Endothelial cell of umbilical vein (primary cell): Measurements from ENCODE around the gene ZNF442. TPM values are rescaled to one million over a fixed set of nuclear protein-coding genes. Genes with fewer than 3 reads are reported as not detected.
"Not testable (repeated sequence)": the region's sequence is repeated elsewhere in the genome, so short reads cannot be mapped to it uniquely, and the experiment has no call there.

Source experiments
- BruUV-seq: library from RNA; stranded (reverse); fragments of 400-500 nt; replicated peaks from 2 replicates; lab custom pipeline; 2021; lab: Mats Ljungman, UMichigan
- CTCF ChIA-PET: fragments of 300-600, 350-600 bp; sonication (Branson Sonifier 250); formaldehyde crosslinking; loops from one replicate; lab custom pipeline; 2021; ENCODE audit warnings: antibody characterized with exemption, inconsistent platforms; lab: Charles Lee
- POLR2A ChIA-PET: fragments of 300-600, 350-600 bp; sonication (Branson Sonifier 250); formaldehyde crosslinking; loops from one replicate; lab custom pipeline; 2021; ENCODE audit warnings: antibody characterized with exemption, inconsistent platforms; lab: Charles Lee
- DNase-seq: peaks from one replicate; pipeline ENCODE4 v3.0.0-alpha.2; 2011; ENCODE audit warnings: low read depth, low spot score
- FAIRE-seq: peaks from 2 replicates; lab custom pipeline; 2011; peaks lifted over from hg19 to GRCh38; lab: Jason Lieb, UNC
- H2AFZ ChIP-seq: 2 replicates; pipeline ENCODE4 v1.6.0; 2012; ENCODE audit warnings: low read depth, low read length, control low read depth, inconsistent platforms
- H3K27ac ChIP-seq: 2 replicates; pipeline ENCODE4 v1.5.1; 2011; ENCODE audit warnings: low read depth, mild to moderate bottlenecking, control low read depth, low read length, moderate library complexity; ENCODE audit not compliant: insufficient read depth
- H3K27me3 ChIP-seq, 2 experiments: 2 replicates each; pipeline versions ENCODE4 v1.6.0 to v1.6.1; 2011; ENCODE audit warnings: low read length in 2 of 2, mixed read lengths in 1 of 2; ENCODE audit not compliant: control insufficient read depth in 2 of 2, insufficient read depth in 2 of 2
- H3K36me3 ChIP-seq, 2 experiments: 2 replicates in 1 of 2; 3 replicates in 1 of 2; pipeline ENCODE4 v1.5.1; 2011; ENCODE audit warnings: low read length in 2 of 2, mild to moderate bottlenecking in 1 of 2, moderate library complexity in 1 of 2; ENCODE audit not compliant: control insufficient read depth in 2 of 2, insufficient read depth in 2 of 2; ENCODE audit errors: extremely low read depth in 1 of 2
- H3K4me1 ChIP-seq: 3 replicates; pipeline ENCODE4 v1.5.1; 2011; ENCODE audit warnings: mild to moderate bottlenecking, low read length; ENCODE audit not compliant: control insufficient read depth, insufficient read depth; ENCODE audit errors: extremely low read depth
- H3K4me2 ChIP-seq: 2 replicates; pipeline ENCODE4 v1.6.1; 2011; ENCODE audit warnings: low read length, control low read depth, mixed read lengths; ENCODE audit not compliant: insufficient read depth
- H3K4me3 ChIP-seq, 3 experiments: fragments of 200-600 bp in 1 of 3; sonication (generic), shearing (Covaris generic) in 1 of 3; replicated peaks in 1 of 3; 2 replicates each; pipeline ENCODE4 v1.5.1; 2011 to 2016; ENCODE audit warnings: control low read depth in 3 of 3, low read length in 3 of 3, mild to moderate bottlenecking in 2 of 3, inconsistent platforms in 1 of 3, low read depth in 1 of 3, moderate library complexity in 1 of 3; ENCODE audit not compliant: insufficient read depth in 1 of 3
- H3K79me2 ChIP-seq: 2 replicates; pipeline ENCODE4 v1.6.0; 2012; ENCODE audit warnings: low read length, inconsistent platforms; ENCODE audit not compliant: control insufficient read depth, insufficient read depth
- H3K9ac ChIP-seq: replicated peaks from 2 replicates; pipeline ENCODE3; 2011; ENCODE audit warnings: low read length, control low read depth; ENCODE audit not compliant: insufficient read depth; ENCODE audit errors: extremely low read depth
- H3K9me1 ChIP-seq: replicated peaks from 3 replicates; pipeline ENCODE4 v1.6.0; 2011; ENCODE audit warnings: mild to moderate bottlenecking, low read length; ENCODE audit not compliant: control insufficient read depth, insufficient read depth; ENCODE audit errors: extremely low read depth
- H3K9me3 ChIP-seq: replicated peaks from 2 replicates; pipeline ENCODE4 v1.5.1; 2012; ENCODE audit warnings: low read length, inconsistent platforms; ENCODE audit not compliant: control insufficient read depth, insufficient read depth
- H4K20me1 ChIP-seq: replicated peaks from 2 replicates; pipeline ENCODE3; 2011; ENCODE audit warnings: mild to moderate bottlenecking, low read length; ENCODE audit not compliant: control insufficient read depth, insufficient read depth; ENCODE audit errors: extremely low read depth
- EZH2 ChIP-seq: IDR thresholded peaks from 2 replicates; pipeline ENCODE4 v1.6.1; 2012; ENCODE audit warnings: borderline replicate concordance, low read depth, mild to moderate bottlenecking, moderate library complexity, low read length, inconsistent platforms; ENCODE audit not compliant: severe bottlenecking
- FOS ChIP-seq: IDR thresholded peaks from 2 replicates; pipeline ENCODE4 v1.6.1; 2011; ENCODE audit warnings: mild to moderate bottlenecking, low read length, moderate library complexity, borderline replicate concordance; ENCODE audit not compliant: insufficient read depth
- GATA2 ChIP-seq: IDR thresholded peaks from 2 replicates; pipeline ENCODE4 v1.7.0; 2011; ENCODE audit warnings: low read depth, mild to moderate bottlenecking, moderate library complexity, mixed read lengths, low read length; ENCODE audit not compliant: insufficient read length, insufficient read depth
- JUN ChIP-seq: IDR thresholded peaks from 2 replicates; pipeline ENCODE4 v1.6.1; 2011; ENCODE audit warnings: borderline replicate concordance, low read depth; ENCODE audit not compliant: insufficient read length, insufficient read depth
- MYC ChIP-seq: IDR thresholded peaks from one replicate; pipeline ENCODE4 v1.6.1; 2011; ENCODE audit warnings: mild to moderate bottlenecking, low read depth, low read length
- POLR2A ChIP-seq: IDR thresholded peaks from 2 replicates; pipeline ENCODE4 v1.6.1; 2012; ENCODE audit warnings: low read depth, mild to moderate bottlenecking, control low read depth, low read length
- POLR2AphosphoS5 ChIP-seq: IDR thresholded peaks from 2 replicates; pipeline ENCODE4 v1.6.1; 2012; ENCODE audit warnings: low read depth, mild to moderate bottlenecking, control low read depth, low read length, moderate library complexity; ENCODE audit not compliant: insufficient read depth
- dilution Hi-C: fragments of 300-500 bp; cut with MboI; formaldehyde crosslinking; loops from one replicate; pipeline ENCODE4 v1.15.0; 2019; ENCODE audit warnings: low sequenced_read_pairs; ENCODE audit not compliant: extremely low pct_ligation_motif_present
- intact Hi-C: fragments of 100-400 bp; cut with micrococcal nuclease; formaldehyde crosslinking; loops from one replicate; pipeline ENCODE4 v1.10.0; 2022
- polyA plus RNA-seq, 4 experiments: library from polyadenylated mRNA; depleted of rRNA in 3 of 4; stranded (reverse) in 3 of 4; unstranded in 1 of 4; fragments of >200 nt; gene quantifications; 2 replicates each; pipeline versions ENCODE4 v1.2.1 to v1.2.3, GENCODE V29; 2011 to 2012; ENCODE audit warnings: missing spikeins in 1 of 4
- total RNA-seq: library from RNA; stranded (reverse); gene quantifications from 2 replicates; pipeline ENCODE4 v1.2.3, GENCODE V29; 2021
- TF ChIP-seq, protein P1 (sequence below): IDR thresholded peaks from 2 replicates; pipeline ENCODE4 v1.6.1; 2011; ENCODE audit not compliant: insufficient read depth, insufficient read length
- TF ChIP-seq, protein P2 (sequence below), 2 donors: IDR thresholded peaks; 1 replicate in 1 of 2; 2 replicates in 1 of 2; pipeline ENCODE4 v1.5.1; 2011; ENCODE audit warnings: low read length in 2 of 2, mild to moderate bottlenecking in 2 of 2, moderate library complexity in 2 of 2, control low read depth in 1 of 2, inconsistent platforms in 1 of 2, low read depth in 1 of 2; ENCODE audit not compliant: insufficient read depth in 1 of 2; ENCODE audit errors: extremely low read depth in 1 of 2

ZNF442 gene
- total and polyA plus RNA-seq, 2 donors (not counting 3 experiments of a cell fraction or from before 2014, with no cell fraction given), result 0.21 to 0.93 TPM

DNA sequence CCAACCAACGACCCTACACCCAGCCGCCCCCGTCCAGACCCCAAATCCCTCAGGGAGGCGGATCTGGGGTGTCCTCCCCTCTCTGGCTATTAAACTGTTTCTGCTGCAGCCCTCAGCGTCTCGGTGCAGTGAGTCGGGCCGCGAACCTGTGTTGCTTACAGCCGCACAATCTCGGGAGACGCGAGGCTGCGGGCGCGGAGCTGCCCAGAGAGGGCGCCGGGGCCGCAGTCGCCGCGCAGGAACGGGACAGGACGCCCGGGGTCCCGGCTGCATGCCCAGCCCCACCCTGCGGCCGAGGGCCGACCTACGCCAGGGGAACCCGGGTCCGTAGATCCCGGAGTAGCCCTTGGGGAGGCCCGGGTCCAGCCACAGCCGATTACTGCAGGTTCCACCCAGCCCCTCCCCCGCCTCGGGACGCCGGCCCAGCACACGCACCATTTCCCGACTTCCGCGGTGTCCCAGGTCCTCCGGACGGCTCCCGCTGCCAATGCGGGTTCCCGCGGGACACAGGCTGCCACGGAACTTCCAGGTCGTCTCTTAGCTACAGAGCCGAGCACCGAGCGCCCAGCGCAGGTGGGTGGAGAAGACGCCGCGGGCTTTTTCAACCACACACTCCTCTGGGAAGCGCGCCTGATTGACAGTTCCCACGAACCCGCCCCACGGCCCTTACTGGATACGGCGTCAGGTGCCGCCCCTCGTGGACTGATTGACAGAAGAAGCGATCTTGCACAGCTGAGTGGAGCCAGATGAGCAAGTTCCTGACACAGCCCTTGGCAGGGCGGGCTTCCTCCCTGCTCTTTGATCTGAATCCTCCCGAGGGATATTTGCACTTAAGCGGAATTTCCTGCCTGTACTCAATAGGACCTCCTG lies 35.4 kb upstream of the ZNF442 start, which contains the start of gene ZNF799:
Gene ZNF799 (minus strand): TSS at position 639 of the 870 bp plus-strand sequence. CDS start 201 bp downstream, at position 438.
- POLR2A ChIA-PET, result no interaction called here
- Histone ChIP-seq H3K27me3 (no peaks in the 10 kb centered on the region), H3K27ac (peak within 1 kb of the TSS; percentile 49), H4K20me1 (no peaks in the 10 kb centered on the region), H2AFZ (peak within 1 kb of the TSS; percentile 96), H3K9me3 (no peaks in the 10 kb centered on the region), H3K4me1 (peaks cover 7% of the 10 kb centered on the region), H3K4me3 (peak within 1 kb of the TSS; percentile 80 to 87 (median 81)), H3K9ac (peak within 1 kb of the TSS; percentile 65), H3K9me1 (no peaks in the 10 kb centered on the region), H3K36me3 (no peaks in the 10 kb centered on the region), H3K4me2 (peak within 1 kb of the TSS; percentile 86), H3K79me2 (no peaks in the 10 kb centered on the region)
- CTCF ChIA-PET, result interaction anchor here (1.0 kb wide), 2 partner anchors 9 to 40 kb away, joined by 3 read pairs; partner anchors contain the start of gene ZNF443
- TF ChIP-seq, protein P1, sequence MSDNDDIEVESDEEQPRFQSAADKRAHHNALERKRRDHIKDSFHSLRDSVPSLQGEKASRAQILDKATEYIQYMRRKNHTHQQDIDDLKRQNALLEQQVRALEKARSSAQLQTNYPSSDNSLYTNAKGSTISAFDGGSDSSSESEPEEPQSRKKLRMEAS, result peak; percentile 17
- TF ChIP-seq POLR2AphosphoS5 (peak; percentile 31), MYC (no peak), JUN (no peak), FOS (no peak), POLR2A (no peak), GATA2 (no peak), EZH2 (no peak)
- TF ChIP-seq, protein P2, sequence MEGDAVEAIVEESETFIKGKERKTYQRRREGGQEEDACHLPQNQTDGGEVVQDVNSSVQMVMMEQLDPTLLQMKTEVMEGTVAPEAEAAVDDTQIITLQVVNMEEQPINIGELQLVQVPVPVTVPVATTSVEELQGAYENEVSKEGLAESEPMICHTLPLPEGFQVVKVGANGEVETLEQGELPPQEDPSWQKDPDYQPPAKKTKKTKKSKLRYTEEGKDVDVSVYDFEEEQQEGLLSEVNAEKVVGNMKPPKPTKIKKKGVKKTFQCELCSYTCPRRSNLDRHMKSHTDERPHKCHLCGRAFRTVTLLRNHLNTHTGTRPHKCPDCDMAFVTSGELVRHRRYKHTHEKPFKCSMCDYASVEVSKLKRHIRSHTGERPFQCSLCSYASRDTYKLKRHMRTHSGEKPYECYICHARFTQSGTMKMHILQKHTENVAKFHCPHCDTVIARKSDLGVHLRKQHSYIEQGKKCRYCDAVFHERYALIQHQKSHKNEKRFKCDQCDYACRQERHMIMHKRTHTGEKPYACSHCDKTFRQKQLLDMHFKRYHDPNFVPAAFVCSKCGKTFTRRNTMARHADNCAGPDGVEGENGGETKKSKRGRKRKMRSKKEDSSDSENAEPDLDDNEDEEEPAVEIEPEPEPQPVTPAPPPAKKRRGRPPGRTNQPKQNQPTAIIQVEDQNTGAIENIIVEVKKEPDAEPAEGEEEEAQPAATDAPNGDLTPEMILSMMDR (IDR thresholded peaks at IDR 0.05; ENCODE audit: extremely low read depth in 1 of 2, insufficient read depth in 1 of 2, low read depth in 1 of 2, low read length in 2 of 2), result peak in 1 of 2 donors; percentile 5
- intact Hi-C loops, result loop anchor here (1.0 to 2.0 kb wide), 3 partner anchors 36 to 83 kb away; partner anchors contain the start of genes ZNF442, ZNF443 and ZNF709
- dilution Hi-C loops, result no loop called here
- FAIRE-seq, result peak; percentile 99
- DNase-seq, result peak; percentile 97
- no TSS peak for BruUV-seq

DNA sequence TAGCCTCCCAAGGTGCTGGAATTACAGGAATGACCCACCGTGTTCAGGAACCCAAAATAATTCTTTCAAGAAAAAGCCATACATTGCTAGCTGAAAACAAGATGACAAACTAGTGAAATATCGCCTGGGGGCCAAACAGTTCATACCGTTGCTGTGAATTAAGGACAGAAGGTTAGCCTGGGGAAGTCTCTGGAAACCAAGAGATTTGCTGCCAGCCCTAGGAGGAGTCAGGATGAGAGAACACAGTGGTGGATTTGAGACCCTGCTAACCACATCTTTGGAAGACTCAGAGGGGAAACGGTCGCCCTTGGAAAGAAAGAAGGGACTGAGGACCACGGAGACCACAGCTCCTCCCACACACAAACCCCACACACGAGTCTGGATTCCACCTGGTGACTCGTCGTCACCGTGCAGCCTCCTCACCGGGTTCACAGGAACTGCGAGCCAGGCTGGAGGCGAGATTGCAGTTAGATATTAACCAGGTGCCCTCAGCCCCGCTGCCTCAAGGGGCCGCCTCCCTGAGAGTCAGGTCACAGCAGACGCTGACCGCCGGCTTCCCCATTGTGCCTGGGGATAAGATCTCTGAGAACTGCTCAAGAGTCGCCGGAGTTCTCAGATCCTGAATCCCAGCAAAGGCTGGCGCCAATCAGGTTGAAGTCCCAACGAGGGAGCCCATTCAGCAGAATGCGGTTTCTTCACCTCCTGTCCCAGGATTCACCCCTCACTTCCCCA lies 34.6 kb upstream of the ZNF442 start:
- H4K20me1 ChIP-seq, result not testable (repeated sequence)

More for the DNA sequence above, 34.6 kb upstream of the ZNF442 start:
- FAIRE-seq, H3K79me2 ChIP-seq, H3K9me1 ChIP-seq, CTCF ChIA-PET, dilution Hi-C loops, H3K27ac ChIP-seq, POLR2A ChIA-PET, H3K9me3 ChIP-seq, H3K4me1 ChIP-seq, H3K27me3 ChIP-seq, H3K36me3 ChIP-seq: not testable (repeated sequence)
- H3K9ac ChIP-seq, result peak overlapping the region; percentile 65
- peak overlapping the region; percentile 80 to 87 (median 81) for H3K4me3 ChIP-seq
- peak overlapping the region; percentile 96 for H2AFZ ChIP-seq
- BruUV-seq, result TSS peak; percentile 10
- peak; percentile 18 for DNase-seq
- intact Hi-C loops, result loop anchor here (2.0 kb wide), 1 partner anchor 35 kb away; the partner anchor contains the start of gene ZNF442
- H3K4me2 ChIP-seq, result peak overlapping the region; percentile 86
